ENCODE results near the gene TTC4. TPM values are rescaled to one million over a fixed set of nuclear protein-coding genes. Genes with fewer than 3 reads are reported as not detected.

TTC4 gene
- total RNA-seq, 2 donors from 2014 or later, result 9.1 to 9.7 TPM

DNA sequence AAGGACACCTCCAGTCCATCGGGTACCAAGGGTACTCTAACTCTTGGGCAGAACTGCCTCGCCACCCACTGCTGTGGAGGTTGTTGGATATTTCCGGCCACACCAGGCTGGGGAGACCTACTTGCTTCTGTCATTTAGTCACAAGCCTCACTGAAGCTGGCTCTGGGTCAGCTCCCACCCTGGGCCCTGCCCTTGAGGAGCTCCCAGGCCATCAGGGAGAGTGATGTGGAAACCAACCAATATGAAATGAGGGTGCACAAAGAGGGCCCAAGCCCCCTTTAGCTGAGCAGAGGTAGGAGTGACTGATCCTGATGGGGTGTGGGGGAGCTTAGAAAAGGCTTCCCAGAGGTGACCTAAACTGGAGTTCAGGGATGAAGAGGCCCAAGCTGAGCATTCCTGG is 29.0 kb downstream of the TTC4 start:
- Mint-ChIP-seq H3K4me1 (peaks cover 4% of the 10 kb centered on the region), H3K27ac (no peak overlapping the region), H3K27me3 (no peaks in the 10 kb centered on the region), H3K36me3 (ENCODE audit: low read depth) (peaks cover 6% of the 10 kb centered on the region), H3K4me3 (no peak overlapping the region)
- no peaks in the 10 kb centered on the region for H3K9me3 ChIP-seq (ENCODE audit: control insufficient read depth, low read length, poor library complexity, severe bottlenecking)
- ATAC-seq (no peak), DNase-seq (no peak)

DNA sequence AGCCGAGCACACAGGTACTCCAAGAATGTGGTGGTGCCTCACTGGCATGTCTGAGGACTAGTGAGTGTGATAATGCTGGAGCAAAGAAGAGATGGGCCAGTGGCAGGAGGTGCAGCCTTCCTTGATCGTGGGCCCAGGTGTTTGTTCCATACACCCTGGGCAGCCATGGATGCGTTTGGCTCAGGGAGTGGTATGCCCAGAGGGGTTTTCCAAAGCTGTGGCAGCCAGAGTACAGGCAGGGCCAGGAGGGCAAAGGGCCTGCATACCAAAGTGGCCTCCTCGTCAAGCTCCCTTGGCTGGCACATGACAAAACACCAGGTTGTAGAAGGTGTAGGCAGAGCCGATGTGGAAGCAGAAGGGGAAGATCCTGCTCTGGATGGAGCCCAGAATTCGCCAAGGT is 29.6 kb downstream of the TTC4 start:
- DNase-seq (no peak), ATAC-seq (no peak)
- H3K4me1 Mint-ChIP-seq, result peaks cover under 1% of the 10 kb centered on the region
- H3K36me3 Mint-ChIP-seq (ENCODE audit: low read depth), result peaks cover 6% of the 10 kb centered on the region
- H3K4me3 Mint-ChIP-seq, result no peak overlapping the region
- no peak overlapping the region for H3K27ac Mint-ChIP-seq
- H3K9me3 ChIP-seq (ENCODE audit: control insufficient read depth, low read length, poor library complexity, severe bottlenecking), result no peaks in the 10 kb centered on the region
- no peaks in the 10 kb centered on the region for H3K27me3 Mint-ChIP-seq

DNA sequence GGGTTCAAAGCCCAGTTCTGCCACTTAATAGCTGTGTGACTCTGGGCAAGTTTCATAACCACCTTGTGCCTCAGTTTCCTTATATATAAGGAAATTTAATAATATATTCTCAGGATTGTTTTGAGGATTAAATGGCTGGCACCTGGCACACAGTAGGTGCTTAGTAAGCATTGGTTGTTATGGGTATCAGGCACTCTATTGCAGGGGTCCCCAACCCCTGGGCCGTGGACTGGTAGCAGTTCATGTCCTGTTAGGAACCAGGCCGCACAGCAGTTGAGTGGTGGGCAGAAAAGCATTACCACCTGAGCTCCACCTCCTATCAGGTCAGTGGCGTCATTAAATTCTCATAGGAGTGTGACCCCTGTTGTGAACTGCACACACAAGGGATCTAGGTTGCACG is 30.2 kb downstream of the TTC4 start:
- Mint-ChIP-seq H3K27me3 (no peaks in the 10 kb centered on the region), H3K36me3 (ENCODE audit: low read depth) (peaks cover 6% of the 10 kb centered on the region), H3K27ac (no peak overlapping the region), H3K4me3 (no peak overlapping the region), H3K4me1 (no peaks in the 10 kb centered on the region)
- no peak for ATAC-seq
- no peaks in the 10 kb centered on the region for H3K9me3 ChIP-seq (ENCODE audit: control insufficient read depth, low read length, poor library complexity, severe bottlenecking)
- no peak for DNase-seq

DNA sequence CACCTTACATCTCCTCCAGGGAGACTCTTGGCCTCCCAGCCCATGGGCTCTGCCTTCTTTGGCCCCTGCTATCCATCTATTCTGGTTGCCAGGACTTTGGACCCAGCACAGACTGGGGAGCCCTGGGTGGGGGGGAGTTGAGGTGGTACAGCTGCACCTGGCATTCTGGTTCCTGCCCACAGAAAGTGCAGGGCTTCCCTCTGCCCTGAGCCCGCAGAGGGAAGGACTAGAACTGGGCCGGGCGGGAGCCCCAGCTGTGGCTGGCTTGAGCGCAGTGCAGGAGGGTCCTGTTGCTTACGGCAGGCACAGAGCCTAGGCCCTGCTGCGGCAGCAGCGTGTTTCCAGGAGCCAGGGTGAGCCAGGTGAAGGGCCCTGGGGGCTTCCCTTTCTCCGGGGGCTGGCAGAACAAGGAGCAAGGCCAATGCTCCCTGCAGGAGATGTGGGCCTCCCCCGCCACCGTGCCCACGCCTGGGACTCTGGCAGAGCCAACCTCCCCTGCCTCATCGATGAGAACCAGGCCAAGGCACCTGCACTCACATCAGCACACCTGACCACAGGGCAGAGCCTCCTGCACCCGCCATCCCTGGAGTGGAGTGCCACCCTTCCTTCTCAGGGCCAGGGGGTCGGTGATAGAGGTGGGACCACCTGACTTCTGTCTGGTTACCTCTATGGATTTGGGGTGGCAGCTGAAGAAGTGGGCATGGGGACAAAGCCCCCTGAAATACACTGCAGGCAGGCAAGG is 32.6 kb downstream of the TTC4 start:
- no peaks in the 10 kb centered on the region for H3K4me1 Mint-ChIP-seq
- ATAC-seq (no peak), DNase-seq (no peak)
- no peak overlapping the region for H3K27ac Mint-ChIP-seq
- H3K4me3 Mint-ChIP-seq, result no peak overlapping the region
- H3K36me3 Mint-ChIP-seq (ENCODE audit: low read depth), result peaks cover 2% of the 10 kb centered on the region
- H3K9me3 ChIP-seq (ENCODE audit: control insufficient read depth, low read length, poor library complexity, severe bottlenecking), result no peaks in the 10 kb centered on the region
- H3K27me3 Mint-ChIP-seq, result no peaks in the 10 kb centered on the region

DNA sequence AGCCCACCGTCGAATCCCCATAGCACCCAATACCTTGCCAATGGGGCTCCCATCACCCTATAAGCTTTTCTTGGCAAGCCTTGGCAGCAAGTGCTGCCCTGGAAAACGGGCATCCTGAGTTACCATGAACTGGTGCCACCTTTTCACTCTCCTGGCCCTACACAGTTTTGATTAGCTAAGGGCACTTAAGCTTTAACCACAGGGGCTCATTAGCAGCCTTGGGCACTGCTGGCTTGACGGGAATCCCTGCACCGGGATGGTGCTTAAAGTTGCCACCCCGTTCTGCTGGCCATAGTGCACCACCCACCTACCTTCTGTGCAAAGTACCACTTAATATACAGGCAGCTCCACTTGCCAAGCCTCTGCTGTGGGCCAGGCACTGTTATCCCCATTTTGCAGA is 34.9 kb downstream of the TTC4 start:
- H3K36me3 Mint-ChIP-seq (ENCODE audit: low read depth), result no peaks in the 10 kb centered on the region
- H3K4me3 Mint-ChIP-seq, result no peak overlapping the region
- no peaks in the 10 kb centered on the region for H3K4me1 Mint-ChIP-seq
- no peak for DNase-seq
- no peaks in the 10 kb centered on the region for H3K9me3 ChIP-seq (ENCODE audit: control insufficient read depth, low read length, poor library complexity, severe bottlenecking)
- no peak for ATAC-seq
- no peaks in the 10 kb centered on the region for H3K27me3 Mint-ChIP-seq
- H3K27ac Mint-ChIP-seq, result no peak overlapping the region

DNA sequence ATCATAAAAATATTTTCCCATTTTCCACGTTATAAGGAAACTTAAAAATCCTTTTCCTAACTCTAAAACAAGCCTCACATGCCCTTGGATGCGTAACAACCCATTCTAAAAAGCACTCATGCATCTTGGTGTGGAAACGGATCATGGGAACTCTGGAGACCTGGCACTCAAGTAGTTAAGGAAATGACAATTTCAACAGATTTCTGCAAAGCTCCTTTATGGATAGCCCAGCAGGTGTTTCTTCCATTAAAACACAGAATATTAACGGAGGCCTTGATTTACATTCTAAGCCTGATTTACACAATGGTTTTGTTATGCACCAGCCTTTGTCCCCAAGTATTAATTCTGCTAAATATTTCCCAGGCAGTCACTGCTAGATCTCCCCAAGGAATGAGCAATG is 35.8 kb downstream of the TTC4 start:
- ATAC-seq (no peak), DNase-seq (no peak)
- no peaks in the 10 kb centered on the region for H3K36me3 Mint-ChIP-seq (ENCODE audit: low read depth)
- H3K9me3 ChIP-seq (ENCODE audit: control insufficient read depth, low read length, poor library complexity, severe bottlenecking), result no peaks in the 10 kb centered on the region
- H3K4me1 Mint-ChIP-seq, result peaks cover 2% of the 10 kb centered on the region
- H3K27ac Mint-ChIP-seq, result no peak overlapping the region
- H3K27me3 Mint-ChIP-seq, result no peaks in the 10 kb centered on the region
- no peak overlapping the region for H3K4me3 Mint-ChIP-seq

DNA sequence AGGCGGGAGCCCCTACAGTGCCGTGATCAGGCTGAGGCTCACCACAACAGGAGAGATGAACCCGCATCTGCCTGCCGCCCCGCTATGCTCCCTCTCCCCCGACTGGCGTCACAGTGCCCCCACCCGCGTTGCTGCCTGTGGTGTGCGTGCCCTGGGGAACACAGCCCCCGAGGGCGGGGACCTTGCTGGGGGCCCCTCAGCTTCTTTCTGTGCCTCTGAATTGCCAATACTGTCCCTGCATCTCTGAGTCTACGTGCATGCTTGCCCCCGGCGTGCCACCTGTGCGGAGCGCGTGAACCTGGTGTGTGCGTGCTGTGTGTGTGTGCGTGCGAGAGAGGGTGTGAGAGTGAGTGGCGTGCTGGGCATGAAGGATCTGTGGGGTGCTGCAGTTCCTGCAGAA is 38.4 kb downstream of the TTC4 start:
- H3K4me3 Mint-ChIP-seq, result no peak overlapping the region
- H3K9me3 ChIP-seq (ENCODE audit: control insufficient read depth, low read length, poor library complexity, severe bottlenecking), result no peaks in the 10 kb centered on the region
- H3K36me3 Mint-ChIP-seq (ENCODE audit: low read depth), result no peaks in the 10 kb centered on the region
- H3K4me1 Mint-ChIP-seq, result peaks cover 2% of the 10 kb centered on the region
- no peaks in the 10 kb centered on the region for H3K27me3 Mint-ChIP-seq
- DNase-seq, result no peak
- H3K27ac Mint-ChIP-seq, result no peak overlapping the region
- ATAC-seq, result no peak

DNA sequence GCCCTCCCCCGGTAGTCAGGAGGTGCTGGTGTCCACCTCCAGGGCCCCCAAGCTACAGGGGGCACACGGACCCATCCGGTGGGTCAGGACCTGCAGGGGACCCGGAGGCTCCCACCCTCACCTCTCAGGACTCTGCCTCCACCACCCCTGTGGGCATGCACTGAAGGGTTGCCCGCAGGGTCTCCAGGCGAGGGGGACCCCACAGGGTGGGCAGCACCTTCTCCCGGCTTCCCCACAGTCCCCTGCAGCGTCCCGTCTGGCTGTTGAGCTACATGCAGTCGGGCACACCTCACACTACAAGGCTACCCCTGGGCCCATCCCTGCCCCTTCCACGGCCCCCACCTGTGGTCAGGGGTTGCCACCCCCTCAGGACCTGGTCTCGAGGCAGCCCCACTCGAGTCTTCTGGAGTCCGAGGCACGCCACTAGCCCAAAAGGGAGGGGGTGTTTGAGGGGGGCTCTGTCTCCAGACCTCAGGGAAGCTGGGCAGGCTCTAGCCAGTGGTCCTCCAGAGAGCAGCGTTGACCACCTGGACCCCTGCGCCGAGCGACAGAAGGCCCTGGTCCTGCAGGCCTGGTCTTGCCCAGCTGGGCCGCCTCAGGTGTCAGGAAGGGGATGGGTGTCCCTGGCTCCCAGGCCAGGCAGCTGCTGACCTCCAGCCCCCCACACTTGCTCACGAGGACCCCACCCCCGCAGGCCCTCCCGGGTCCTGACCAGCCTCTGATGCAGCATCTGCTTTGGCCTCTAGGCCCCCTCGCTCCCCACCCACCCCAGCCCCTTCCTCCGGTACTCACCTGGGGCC is 39.0 kb downstream of the TTC4 start:
- Mint-ChIP-seq H3K36me3 (ENCODE audit: low read depth) (no peaks in the 10 kb centered on the region), H3K27ac (no peak overlapping the region), H3K4me3 (no peak overlapping the region), H3K4me1 (peaks cover 2% of the 10 kb centered on the region), H3K27me3 (no peaks in the 10 kb centered on the region)
- DNase-seq (no peak), ATAC-seq (no peak)
- no peaks in the 10 kb centered on the region for H3K9me3 ChIP-seq (ENCODE audit: control insufficient read depth, low read length, poor library complexity, severe bottlenecking)

DNA sequence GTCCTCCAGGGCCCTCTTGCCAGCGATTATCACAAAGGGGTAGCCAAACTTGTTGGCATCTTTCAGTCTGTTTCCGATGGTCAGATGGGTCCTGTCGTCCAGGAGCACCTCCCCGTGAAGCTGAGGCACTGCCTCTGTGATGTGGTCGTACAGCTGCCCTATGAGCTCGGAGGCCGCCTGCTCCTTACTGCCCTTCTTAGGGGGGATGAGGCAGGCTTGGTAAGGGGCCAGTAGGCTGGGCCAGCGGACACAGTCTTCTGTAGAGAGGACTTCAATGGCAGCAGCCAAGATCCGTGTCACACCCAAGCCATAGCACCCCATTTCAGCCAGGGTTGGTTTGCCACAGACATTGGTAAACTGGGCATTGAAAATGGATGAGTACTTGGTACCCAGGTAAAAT is 42.2 kb downstream of the TTC4 start:
- no peak for DNase-seq
- H3K9me3 ChIP-seq (ENCODE audit: control insufficient read depth, low read length, poor library complexity, severe bottlenecking), result no peaks in the 10 kb centered on the region
- Mint-ChIP-seq H3K4me3 (no peak overlapping the region), H3K4me1 (peaks cover 2% of the 10 kb centered on the region), H3K27ac (no peak overlapping the region), H3K27me3 (no peaks in the 10 kb centered on the region), H3K36me3 (ENCODE audit: low read depth) (peaks cover 2% of the 10 kb centered on the region)
- ATAC-seq, result no peak

DNA sequence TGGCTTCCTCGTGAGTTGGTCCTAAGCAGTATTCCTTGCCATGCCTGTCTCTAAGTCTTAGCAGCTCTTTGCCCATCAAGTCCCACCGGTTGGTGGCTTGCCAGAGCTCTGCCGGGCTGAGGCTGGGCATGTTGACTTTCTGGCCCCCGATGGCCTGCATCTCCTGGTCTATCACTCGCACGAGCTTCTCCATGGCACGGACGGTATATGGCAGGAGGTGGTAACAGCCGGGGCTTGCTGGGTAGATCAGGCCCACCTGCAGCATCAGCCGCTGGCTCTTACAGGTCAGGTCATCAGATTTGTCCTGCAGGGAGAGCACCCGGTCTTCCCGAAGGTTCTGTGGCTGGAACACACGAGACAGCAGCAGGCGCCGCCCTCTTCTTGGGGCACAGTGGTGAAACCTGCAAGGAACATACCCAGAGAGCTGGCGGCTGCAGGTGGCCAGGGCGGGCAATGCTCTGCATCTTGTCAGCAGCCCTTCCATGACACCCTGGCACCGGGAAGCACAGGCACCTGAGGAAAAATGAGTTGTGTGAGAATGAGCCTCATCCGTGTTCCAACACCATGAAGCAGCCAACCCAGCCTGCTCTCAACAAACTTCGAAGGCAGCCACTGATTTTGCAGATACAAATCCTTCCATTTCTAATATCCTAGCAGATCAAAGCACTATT is 43.2 kb downstream of the TTC4 start:
- no peak for DNase-seq
- Mint-ChIP-seq H3K27me3 (no peaks in the 10 kb centered on the region), H3K4me1 (peaks cover 9% of the 10 kb centered on the region), H3K36me3 (ENCODE audit: low read depth) (peaks cover 2% of the 10 kb centered on the region), H3K27ac (no peak overlapping the region), H3K4me3 (no peak overlapping the region)
- H3K9me3 ChIP-seq (ENCODE audit: control insufficient read depth, low read length, poor library complexity, severe bottlenecking), result no peaks in the 10 kb centered on the region
- no peak for ATAC-seq

DNA sequence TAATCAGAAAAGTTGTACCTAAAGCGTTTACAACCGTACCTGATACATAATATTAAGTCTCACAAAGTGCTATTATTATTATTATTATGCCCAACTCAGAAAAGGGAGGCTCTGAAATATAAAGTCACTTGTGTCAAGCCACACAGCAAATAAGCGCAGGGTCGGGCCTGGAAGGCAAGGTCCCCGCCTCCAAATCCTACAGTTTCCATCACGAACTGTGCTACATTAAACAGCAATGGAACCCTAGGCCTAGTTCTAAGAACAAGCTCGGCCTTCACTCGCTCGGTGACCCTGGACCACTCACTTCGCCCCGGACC is 48.1 kb downstream of the TTC4 start:
- peak overlapping the region; percentile 97 for H3K4me3 Mint-ChIP-seq
- H3K27ac Mint-ChIP-seq, result peak overlapping the region; percentile 93
- DNase-seq (no peak), ATAC-seq (no peak)
- H3K9me3 ChIP-seq (ENCODE audit: control insufficient read depth, low read length, poor library complexity, severe bottlenecking), result no peaks in the 10 kb centered on the region
- peaks cover 2% of the 10 kb centered on the region for H3K36me3 Mint-ChIP-seq (ENCODE audit: low read depth)
- no peaks in the 10 kb centered on the region for H3K27me3 Mint-ChIP-seq
- H3K4me1 Mint-ChIP-seq, result peaks cover 17% of the 10 kb centered on the region

DNA sequence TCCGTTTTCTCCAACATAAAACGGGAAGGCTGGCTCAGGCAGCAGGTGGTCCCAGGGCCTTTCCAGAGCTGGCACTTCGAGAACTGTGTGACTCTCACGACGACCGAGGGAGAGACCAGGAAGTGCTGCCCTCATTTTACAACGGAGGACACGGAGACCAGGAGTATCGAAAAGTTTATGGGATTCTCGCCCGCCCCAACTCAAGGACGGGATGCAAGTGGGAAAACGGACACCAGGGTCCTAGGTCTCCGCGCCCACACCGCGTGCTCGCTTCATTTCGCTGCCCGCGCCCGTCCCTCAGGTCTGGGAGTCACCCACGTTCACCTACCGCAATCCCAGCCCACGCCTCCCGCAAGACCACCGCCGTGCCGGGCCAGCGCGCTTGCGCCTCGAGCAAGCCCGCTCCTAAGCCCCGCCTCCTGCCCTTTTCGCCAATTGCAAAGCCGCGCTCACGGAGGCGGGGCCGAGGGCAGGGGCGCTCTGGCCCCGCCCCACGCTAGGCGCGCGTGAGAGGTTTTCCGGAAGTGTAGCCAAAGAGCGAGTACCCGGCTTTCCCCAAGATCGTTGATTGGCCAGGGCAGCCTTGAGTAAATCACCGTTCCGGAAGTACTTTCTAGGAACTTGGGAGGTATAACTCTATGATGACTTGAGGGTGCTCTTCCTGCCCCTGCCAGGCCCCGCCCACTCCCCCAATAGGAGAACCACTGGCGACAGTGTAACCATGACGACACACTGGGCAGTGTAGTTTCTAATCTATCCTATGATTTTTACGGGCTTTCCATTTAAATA is 48.7 kb downstream of the TTC4 start, which contains the start of gene PARS2:
Gene PARS2 (minus strand): TSS at position 391 of the 789 bp plus-strand sequence. CDS start 5,362 bp downstream, outside the sequence.
- Mint-ChIP-seq H3K27me3 (no peaks in the 10 kb centered on the region), H3K36me3 (ENCODE audit: low read depth) (peaks cover 2% of the 10 kb centered on the region), H3K4me1 (peaks cover 17% of the 10 kb centered on the region), H3K27ac (peak within 1 kb of the TSS; percentile 93), H3K4me3 (peak within 1 kb of the TSS; percentile 97)
- ATAC-seq, result peak; percentile 97
- H3K9me3 ChIP-seq (ENCODE audit: control insufficient read depth, low read length, poor library complexity, severe bottlenecking), result no peaks in the 10 kb centered on the region
- peak; percentile 90 to 97 (median 96) for DNase-seq

All from T-helper 17 cell (primary cell).